Stimulated activated CD4-positive, alpha-beta T cell treated with anti-CD3 and anti-CD28 coated beads, Interleukin-1b, Interleukin-23, amount 100 ng/mL, for 4 hours (primary cell): ENCODE measurements around the gene GRIA1.

Experiments
- DNase-seq, 2 donors: peaks; one replicate each; pipeline ENCODE4 v3.0.0-alpha.2; 2020; ENCODE audit warnings: low read depth in 2 of 2

GRIA1 gene

DNA sequence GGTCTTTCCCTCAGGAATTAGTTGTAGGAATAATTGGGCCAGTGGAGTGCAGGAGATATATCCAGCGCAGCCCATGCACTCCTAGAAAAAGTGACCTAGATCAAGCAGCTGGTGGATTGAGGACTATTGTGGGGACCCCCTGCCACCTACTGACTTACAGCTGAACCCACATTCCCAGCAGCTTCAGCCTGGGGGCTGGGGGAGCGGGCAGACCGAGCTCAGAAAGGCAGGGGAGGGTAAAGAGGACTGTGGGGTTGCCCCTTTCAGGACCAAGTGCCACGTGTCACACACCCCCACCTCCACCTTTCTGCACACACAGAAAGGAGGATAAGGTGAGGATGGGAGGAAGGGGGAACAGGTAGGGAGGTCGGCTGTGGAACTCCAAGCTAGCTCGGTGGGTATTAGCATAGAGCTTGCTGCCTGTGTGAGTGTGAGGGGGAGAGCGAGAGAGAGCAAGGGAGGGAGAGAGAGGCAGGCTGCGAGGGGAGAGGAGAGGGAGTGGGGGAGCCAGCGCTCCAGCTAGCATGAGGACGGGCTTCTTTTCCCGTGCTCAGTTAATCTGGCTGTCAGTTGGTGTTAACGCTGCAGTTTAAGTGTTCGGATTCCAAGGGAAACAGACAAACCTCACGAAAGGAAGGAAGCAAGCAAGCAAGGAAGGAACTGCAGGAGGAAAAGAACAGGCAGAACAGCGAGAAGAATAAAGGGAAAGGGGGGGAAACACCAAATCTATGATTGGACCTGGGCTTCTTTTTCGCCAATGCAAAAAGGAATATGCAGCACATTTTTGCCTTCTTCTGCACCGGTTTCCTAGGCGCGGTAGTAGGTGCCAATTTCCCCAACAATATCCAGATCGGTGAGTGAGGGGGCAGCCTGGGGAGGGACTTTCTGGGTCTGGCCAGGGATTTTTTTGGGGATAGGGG is at the start of gene GRIA1:
GRIA1 (plus strand) TSS at position 553 of the 920 bp plus-strand sequence.
- no peak for DNase-seq

DNA sequence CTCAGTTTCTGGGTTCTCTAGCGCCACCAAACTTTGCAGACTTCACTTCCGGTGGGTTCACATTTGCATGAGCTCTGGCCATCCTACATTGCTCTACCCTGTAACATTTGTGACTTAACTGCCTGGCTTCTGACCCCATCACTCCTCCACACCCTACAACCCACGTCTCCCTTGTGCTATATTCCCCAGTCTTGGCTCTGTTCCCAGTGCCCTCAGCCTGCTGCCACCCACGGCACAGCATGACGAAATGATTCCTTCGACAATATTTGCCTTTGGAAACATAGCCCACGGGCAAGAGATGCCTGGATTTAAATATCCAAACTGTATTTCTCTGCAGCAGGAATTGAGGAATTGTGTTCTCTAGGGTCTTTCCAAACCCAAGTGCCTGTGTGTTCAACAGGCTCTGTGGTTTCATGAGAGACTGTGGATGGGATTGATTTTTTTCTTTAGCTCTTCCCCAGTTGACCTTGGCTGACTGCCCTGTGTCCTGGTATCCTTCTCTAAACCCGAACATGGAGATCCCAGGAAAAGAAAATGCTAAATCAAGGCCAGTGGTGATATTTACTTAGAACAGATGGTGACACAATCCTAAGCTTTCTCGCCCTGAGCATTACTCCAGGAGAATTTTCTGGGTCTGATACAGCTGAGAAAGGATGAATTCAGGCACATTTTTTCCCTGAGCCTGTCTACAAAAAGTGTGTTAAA is 44.4 kb upstream of the GRIA1 start:
- DNase-seq = no peak

DNA sequence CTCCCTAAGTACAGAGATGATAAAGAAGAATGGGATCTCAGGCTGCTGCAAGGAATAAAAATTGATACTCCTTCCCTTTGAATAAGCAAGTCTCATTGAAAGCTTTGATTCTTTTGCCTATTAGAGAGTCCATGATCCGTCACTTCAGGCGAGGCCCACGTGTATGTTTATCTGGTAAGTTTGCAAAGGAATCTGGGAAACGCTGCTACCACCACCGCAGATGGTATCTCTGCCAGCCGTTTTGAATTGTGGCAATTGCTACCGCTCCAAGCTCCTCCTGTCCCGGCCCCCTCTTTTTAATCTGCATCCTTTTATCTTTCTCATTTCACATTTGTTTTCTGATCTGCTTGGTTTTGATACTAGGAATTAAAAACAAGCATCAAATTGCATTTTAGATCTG is 42.9 kb upstream of the GRIA1 start:
- no peak for DNase-seq

DNA sequence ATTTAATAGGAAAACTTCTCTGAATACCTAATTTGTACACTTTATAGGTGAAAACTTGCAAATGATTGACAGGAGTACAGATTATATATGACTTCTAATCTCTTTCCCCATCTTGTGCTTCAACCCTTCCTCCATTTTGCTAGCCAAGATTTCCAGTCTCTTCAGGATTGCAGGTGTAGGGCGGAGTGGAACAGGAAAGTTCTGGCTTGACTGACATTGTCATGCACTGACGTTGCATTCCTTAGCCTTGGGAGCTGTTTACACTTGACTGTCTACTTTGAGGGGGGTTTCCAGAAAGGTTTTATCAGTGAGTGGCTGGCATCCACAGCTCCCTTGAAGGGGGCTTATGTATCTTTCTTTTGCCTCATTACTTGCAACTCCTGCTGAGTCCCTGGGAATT is 34.1 kb upstream of the GRIA1 start:
- DNase-seq = no peak

DNA sequence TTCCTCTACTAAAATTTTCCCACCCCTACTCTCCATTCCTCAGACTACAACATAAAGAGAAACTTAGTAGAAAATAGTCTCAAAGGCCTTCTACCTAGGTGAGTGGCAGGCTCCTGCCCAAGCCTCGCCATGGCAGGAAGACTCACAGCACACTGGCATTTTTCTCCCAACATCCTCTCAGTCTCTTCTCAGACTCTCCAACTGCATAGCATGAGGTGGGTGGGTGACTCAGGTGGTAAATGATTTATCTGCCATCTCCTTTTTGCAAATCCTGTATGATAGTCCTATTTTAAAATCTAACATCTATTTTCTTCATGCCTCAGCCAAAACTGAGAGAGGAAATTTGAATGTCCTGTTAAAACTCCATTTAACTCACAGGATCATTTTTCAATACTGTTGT is 33.5 kb upstream of the GRIA1 start:
- no peak for DNase-seq

DNA sequence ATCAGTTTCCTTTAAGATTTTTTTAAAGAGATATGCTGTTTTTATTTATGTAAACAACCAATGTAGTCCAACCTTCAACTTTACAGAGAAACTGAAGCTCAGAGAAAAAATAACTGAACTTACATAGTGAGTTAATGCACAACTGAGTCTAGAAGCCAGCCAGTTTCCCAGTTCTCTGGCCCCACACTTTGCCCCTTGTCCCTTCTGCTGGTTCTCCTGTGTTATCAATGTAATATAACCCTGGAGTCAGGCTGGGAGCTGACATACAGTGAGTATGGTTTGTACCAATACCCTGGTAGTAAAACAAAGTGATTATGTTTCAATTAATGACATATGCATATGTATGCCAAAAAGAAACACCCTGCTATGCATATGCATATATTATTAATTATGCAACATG is 32.2 kb upstream of the GRIA1 start:
- no peak for DNase-seq

GRCh38 chr5:153459051-153459743 is 31.3 kb upstream of the GRIA1 start:
- DNase-seq = no peak

DNA sequence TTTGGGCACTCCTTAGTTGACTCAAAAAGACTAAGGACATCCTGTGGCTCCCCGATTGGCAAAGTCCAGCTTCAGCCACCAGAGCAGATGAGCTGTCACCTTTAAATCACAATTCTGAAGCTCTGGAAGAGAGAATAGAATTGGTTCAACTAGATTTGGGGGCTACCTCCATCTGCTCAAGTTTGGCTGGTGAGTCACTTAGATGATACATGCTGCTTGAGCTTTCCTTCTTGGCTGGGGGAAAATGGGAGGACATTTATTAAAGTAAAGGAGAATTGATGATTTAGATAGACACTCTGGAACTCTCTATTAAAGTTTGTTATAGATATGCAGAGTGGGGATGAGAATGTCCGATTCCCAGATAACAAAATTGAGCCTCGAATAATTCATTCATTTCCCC is 30.0 kb upstream of the GRIA1 start:
- DNase-seq = no peak

GRCh38 chr5:153461341-153461740 is 29.1 kb upstream of the GRIA1 start:
- DNase-seq = no peak

DNA sequence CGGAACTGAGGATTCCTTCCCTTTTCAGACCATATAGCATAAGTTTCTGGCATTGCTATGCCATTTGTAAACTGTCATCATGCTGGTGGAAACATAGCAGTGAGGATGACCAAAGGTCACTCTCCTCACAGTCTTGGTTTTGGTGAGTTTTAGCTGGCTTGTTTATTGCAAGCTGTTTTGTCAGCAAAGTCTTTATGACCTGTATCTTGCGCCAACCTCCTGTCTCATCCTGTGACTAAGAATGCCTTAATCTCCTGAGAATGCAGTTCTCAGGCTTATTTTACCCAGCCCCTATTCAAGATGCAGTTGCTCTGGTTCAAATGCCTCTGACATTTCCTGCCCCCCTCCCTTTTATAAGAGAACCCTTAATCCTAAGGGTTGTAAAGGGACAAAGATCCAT is 26.7 kb upstream of the GRIA1 start:
- no peak for DNase-seq

DNA sequence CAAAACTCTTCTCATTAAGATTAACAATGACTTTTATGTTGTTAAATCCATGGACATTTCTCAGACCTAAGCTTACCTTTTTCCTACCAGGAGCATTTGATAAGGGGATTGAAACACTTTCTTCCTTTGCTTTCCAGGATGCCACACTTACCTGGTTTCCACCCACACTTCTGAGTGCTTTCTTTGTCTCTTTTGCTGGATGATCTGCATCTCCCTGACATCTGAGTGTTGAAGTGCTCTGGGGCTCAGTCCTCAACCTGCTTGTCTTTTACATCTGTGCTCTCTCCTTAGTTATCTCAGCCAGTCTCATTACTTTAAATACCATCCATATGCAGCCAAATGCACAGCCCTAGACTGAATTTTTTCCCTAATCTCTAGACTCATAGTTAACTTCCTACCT is 22.9 kb upstream of the GRIA1 start:
- no peak for DNase-seq

- DNase-seq = no peak
Measured at GRCh38 chr5:153469423-153469822, 21.0 kb upstream of the GRIA1 start.

GRCh38 chr5:153470736-153471135 is 19.7 kb upstream of the GRIA1 start:
- DNase-seq = no peak

- DNase-seq = no peak
Measured at GRCh38 chr5:153476767-153477166, 13.7 kb upstream of the GRIA1 start.

DNA sequence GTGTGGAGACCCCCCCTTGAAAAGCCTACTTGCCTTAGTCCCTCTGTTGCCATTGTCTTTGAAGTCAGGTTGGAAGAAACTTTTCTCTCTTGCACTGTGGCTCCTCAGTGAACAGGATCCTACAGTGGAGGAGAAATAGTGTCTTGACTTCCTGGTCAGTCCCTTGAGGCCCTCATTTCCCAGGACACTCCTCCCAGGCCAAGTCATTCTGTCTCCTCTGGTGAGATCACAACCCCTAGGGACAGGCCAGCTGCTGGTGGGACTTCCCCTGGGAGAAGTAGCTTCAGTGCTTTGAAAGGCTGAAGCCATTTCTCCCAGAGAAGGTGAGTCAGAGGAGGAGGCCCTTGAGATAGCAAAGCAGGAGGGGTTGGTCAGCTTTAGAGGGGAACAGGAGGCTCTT is 10.1 kb upstream of the GRIA1 start:
- DNase-seq = no peak

DNA sequence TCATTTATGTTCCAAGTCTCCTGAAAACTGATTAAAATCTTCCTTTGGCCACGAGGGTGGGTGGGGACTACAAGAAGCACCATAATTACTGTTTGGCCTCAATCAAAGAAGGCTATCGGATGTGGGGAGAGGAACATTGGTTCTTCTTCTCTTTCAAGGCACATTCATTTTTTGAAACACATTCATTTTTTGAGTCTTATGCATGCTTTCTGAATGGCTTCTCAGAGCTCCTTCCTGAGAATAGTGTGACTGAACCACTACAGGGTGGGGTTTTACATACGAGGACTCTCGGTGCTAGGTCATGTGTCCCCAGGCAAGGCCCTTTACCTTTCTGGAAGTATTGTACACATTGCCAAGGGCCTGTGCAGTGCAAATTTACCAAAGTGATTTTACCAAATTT is 7.0 kb upstream of the GRIA1 start:
- no peak for DNase-seq

DNA sequence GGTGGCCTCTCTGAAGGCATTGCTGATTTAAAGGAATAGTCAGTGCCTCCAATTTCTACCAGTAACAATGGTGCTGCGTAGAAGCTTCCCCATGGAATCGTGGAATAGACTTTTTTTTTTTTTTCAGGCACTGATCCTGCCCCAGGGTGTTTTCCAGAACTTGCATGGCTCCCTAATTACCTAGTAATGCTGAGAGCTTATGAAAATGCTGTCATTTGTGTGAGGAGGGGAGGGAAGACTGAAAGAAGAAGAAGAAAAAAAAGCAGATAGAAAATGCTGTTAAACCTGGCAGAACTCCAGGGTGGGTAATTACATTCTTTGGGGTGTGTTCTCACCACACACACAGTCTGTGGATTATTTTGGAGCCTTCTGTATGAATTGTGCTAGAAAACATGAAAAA is 4.8 kb upstream of the GRIA1 start:
- no peak for DNase-seq

GRCh38 chr5:153486771-153487170 is 3.7 kb upstream of the GRIA1 start:
- no peak for DNase-seq

GRCh38 chr5:153489611-153490010 is 859 bp upstream of the GRIA1 start:
- no peak for DNase-seq

- no peak for DNase-seq
Measured at GRCh38 chr5:153491038-153491744, 721 bp downstream of the GRIA1 start.

- DNase-seq = no peak
Measured at GRCh38 chr5:153491856-153492255, 1.4 kb downstream of the GRIA1 start.

DNA sequence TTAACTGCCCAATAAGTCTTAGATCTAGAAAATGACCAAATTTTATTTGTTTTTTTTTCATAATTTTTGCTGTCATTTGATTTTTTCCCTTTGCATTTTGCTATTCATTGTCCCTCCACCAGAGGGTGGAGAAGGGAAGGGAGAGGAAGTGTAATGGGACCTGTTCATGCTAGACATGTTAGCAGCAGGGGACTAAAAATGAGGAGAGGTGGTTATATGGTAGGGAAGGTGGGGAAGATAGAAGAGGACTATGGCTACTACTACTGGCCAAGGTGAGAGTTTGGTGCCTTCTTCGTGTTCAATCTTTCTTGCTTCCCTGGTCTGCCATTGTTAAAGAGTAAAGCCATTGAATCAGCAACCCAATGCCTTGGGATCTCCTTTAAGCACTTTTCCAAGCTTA is 6.4 kb downstream of the GRIA1 start:
- DNase-seq = no peak
